Measurements from ENCODE around the gene EHMT2.
"Not testable (repeated sequence)": the region's sequence is repeated elsewhere in the genome, so short reads cannot be mapped to it uniquely, and the experiment has no call there.

Gene EHMT2

GRCh38 chr6:31869343-31869742 is 28.2 kb downstream of the EHMT2 start:
- Mint-ChIP-seq H3K9me3 (no peaks in the 10 kb centered on the region), H3K4me3 (no peak overlapping the region), H3K36me3 (ENCODE audit: low read depth) (no peaks in the 10 kb centered on the region), H3K27ac (peak overlapping the region in 2 of 3 experiments; percentile 37 to 69), H3K4me1 (peaks cover 14% of the 10 kb centered on the region), H3K27me3 (ENCODE audit: low read depth) (no peaks in the 10 kb centered on the region)
- no peak for TF ChIP-seq CTCF (IDR thresholded peaks at IDR 0.05; ENCODE audit: unreplicated experiment in 3 of 3)

GRCh38 chr6:31868658-31868971 is 28.9 kb downstream of the EHMT2 start:
- H3K9me3 Mint-ChIP-seq; H3K27me3 Mint-ChIP-seq (ENCODE audit: low read depth); H3K36me3 Mint-ChIP-seq (ENCODE audit: low read depth); H3K4me3 Mint-ChIP-seq: not testable (repeated sequence)
- Mint-ChIP-seq H3K4me1 (peaks cover 16% of the 10 kb centered on the region), H3K27ac (peak overlapping the region in 2 of 3 experiments; percentile 37 to 66)

DNA sequence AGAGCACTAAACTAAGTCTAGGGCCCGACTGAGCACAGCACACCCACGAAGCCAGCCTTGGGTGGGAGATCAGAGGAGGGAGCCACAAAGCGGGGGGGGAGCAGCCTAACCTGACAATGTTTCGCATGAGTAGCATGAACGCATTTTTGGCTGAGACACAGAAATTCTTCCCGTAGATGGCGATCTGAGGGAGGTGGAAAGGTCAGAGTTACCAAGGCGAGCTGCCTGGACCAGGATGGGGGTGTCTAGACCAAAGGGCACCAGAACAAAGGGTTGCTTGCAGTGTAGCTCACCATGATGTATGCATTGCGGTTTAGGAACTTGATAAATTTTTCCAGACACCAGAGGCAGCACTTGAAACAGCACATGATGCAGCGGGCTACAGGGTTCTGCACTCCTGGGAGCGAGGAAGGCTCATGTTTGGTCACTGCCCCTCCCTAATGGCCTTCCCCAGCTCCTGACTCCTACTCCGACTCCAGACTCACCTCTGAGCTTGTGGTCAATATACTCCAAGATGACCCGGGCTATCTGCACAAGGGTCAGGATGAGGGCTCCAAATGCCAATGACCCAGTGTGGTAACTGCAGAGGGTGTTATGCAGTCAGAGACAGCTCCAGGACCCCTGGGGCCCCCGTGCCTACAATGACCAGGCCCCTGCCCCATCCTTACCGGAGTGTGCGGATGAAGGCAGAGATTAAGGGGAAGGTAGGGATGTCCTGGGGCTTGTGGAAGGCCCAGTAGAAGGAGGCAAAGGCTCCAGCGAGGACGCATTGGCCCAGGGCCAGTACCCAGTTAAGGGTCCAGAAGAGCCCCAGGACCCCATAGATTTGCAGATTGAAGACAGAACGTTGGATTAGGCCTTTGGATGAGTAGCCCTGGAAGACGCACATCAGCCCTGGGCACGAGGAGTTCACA is 32.0 kb downstream of the EHMT2 start:
- H3K27ac Mint-ChIP-seq, result peak overlapping the region; percentile 90 to 97 (median 95)
- TF ChIP-seq CTCF (IDR thresholded peaks at IDR 0.05; ENCODE audit: unreplicated experiment in 3 of 3), result no peak
- no peaks in the 10 kb centered on the region for H3K27me3 Mint-ChIP-seq (ENCODE audit: low read depth)
- peak overlapping the region; percentile 53 to 99 (median 72) for H3K4me3 Mint-ChIP-seq
- no peaks in the 10 kb centered on the region for H3K9me3 Mint-ChIP-seq
- H3K4me1 Mint-ChIP-seq, result peaks cover 11% of the 10 kb centered on the region
- H3K36me3 Mint-ChIP-seq (ENCODE audit: low read depth), result peaks cover 6% of the 10 kb centered on the region

GRCh38 chr6:31864818-31865204 is 32.7 kb downstream of the EHMT2 start:
- Mint-ChIP-seq H3K4me3 (peak overlapping the region; percentile 87 to 99 (median 96)), H3K27me3 (ENCODE audit: low read depth) (no peaks in the 10 kb centered on the region), H3K36me3 (ENCODE audit: low read depth) (peaks cover 11% of the 10 kb centered on the region), H3K27ac (peak overlapping the region; percentile 90 to 97 (median 95)), H3K4me1 (peaks cover 11% of the 10 kb centered on the region), H3K9me3 (no peaks in the 10 kb centered on the region)
- no peak for TF ChIP-seq CTCF (IDR thresholded peaks at IDR 0.05; ENCODE audit: unreplicated experiment in 3 of 3)

GRCh38 chr6:31864123-31864562 is 33.4 kb downstream of the EHMT2 start:
- peak overlapping the region; percentile 90 to 97 (median 95) for H3K27ac Mint-ChIP-seq
- H3K36me3 Mint-ChIP-seq (ENCODE audit: low read depth), result peaks cover 14% of the 10 kb centered on the region
- H3K27me3 Mint-ChIP-seq (ENCODE audit: low read depth); H3K9me3 Mint-ChIP-seq: not testable (repeated sequence)
- peaks cover 11% of the 10 kb centered on the region for H3K4me1 Mint-ChIP-seq
- peak overlapping the region; percentile 87 to 99 (median 96) for H3K4me3 Mint-ChIP-seq

DNA sequence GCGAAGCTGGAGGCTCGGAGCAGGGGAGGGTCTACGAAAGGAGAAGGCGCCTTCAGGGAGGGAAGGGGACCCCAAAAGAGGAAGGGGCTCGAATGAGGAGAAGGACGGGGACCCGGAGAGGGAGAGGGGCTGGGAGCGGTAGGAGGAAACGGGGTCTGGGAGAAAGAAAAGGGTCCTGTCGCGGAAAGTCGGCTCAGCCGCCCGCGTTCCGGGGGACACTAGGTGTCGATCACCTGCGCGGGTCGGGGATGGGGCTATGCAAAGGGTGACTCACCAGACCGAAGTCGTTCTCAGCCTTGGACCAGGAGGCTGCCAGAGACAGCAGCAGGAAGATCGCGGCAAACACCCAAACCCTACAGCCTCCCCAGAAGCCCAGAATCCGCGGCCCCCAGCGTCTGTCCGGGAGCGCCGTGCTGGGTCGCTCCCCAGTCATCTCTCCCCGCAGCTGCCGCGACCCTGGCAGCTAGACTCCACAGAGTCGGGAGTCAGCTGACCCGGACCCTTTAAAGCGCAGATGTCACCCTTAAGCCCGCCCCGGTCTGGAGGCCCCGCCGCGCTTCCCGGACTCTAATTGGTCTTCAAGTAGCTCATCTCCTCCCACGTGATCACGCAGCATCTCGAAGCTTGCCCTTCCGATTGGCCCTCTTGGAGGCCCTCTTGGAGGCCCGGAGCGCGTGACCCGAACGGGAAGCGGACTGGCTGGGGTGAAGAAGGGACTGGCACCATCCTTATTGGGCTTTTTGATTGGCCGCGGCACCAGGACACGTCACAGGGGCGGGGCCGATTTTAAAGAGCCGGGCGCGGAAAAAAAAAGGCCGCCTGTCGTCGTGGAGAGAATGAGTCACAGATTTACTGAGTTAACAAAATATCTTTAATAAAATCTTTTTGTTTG is 34.9 kb downstream of the EHMT2 start, which contains the start of gene NEU1:
Gene NEU1, minus strand, starts transcription at position 478 of the 892 bp plus-strand sequence. Its CDS starts 45 bp downstream, at position 433.
- no peak for TF ChIP-seq CTCF (IDR thresholded peaks at IDR 0.05; ENCODE audit: unreplicated experiment in 3 of 3)
- Mint-ChIP-seq H3K9me3 (no peaks in the 10 kb centered on the region), H3K36me3 (ENCODE audit: low read depth) (peaks cover 19% of the 10 kb centered on the region), H3K4me3 (peak within 1 kb of the TSS; percentile 87 to 99 (median 96)), H3K27ac (peak within 1 kb of the TSS; percentile 90 to 97 (median 95)), H3K4me1 (peaks cover 11% of the 10 kb centered on the region), H3K27me3 (ENCODE audit: low read depth) (no peaks in the 10 kb centered on the region)
